K562 (cell line): Measurements from ENCODE around the gene USHBP1. TPM values are rescaled to one million over a fixed set of nuclear protein-coding genes. Genes with fewer than 3 reads are reported as not detected.
A peak's percentile ranks its signal among the peaks of the same experiment; 100 is the strongest.

Experiments
- ATAC-seq: fragments of 200-7000 bp; cut with Tn5 transposase; 3 replicates; pipeline ENCODE4 v1.9.1; 2020; ENCODE audit warnings: moderate library complexity
- BruUV-seq: library from RNA; stranded (reverse); fragments of 400-500 nt; replicated peaks from 2 replicates; lab custom pipeline; 2021; lab: Mats Ljungman, UMichigan
- CTCF ChIA-PET: fragments of 300-600 bp; formaldehyde crosslinking; extraction: SDS; loops from one replicate; lab custom pipeline; 2021; ENCODE audit warnings: low intra/inter-chr PET ratio; lab: Yijun Ruan, JAX
- POLR2A ChIA-PET: fragments of 300-600, 350-650 bp; sonication (Branson Sonifier 250); formaldehyde crosslinking; extraction: SDS; loops from one replicate; lab custom pipeline; 2021; ENCODE audit warnings: antibody characterized with exemption, inconsistent platforms; lab: Yijun Ruan, JAX
- DNase-seq, 4 experiments: peaks; one replicate each; pipeline versions ENCODE4 v3.0.0 to v3.0.0-alpha.2; 2011 to 2018; ENCODE audit warnings: low spot score in 3 of 4, mixed read lengths in 3 of 4; ENCODE audit errors: extremely low read depth in 1 of 4
- FAIRE-seq: peaks from 2 replicates; lab custom pipeline; 2011; peaks lifted over from hg19 to GRCh38; lab: Jason Lieb, UNC
- H2AFZ ChIP-seq: 2 replicates; pipeline ENCODE4 v1.6.0; 2011; ENCODE audit warnings: low read depth, low read length, control low read depth, inconsistent platforms
- H3K27ac ChIP-seq: fragments of 200-600 bp; 3 replicates; pipeline ENCODE4 v1.8.0; 2011; ENCODE audit warnings: low read depth, mild to moderate bottlenecking, control low read depth, inconsistent platforms, low read length, moderate library complexity, mixed read lengths; ENCODE audit errors: extremely low read depth
- H3K27me3 ChIP-seq, 2 experiments: fragments of 300-600 bp in 1 of 2; 2 replicates in 1 of 2; 3 replicates in 1 of 2; pipeline versions ENCODE4 v1.6.0 to v1.8.0; 2011; ENCODE audit warnings: inconsistent platforms in 2 of 2, low read length in 2 of 2, mild to moderate bottlenecking in 1 of 2, mixed read lengths in 1 of 2, moderate library complexity in 1 of 2; ENCODE audit not compliant: control insufficient read depth in 2 of 2, insufficient read depth in 2 of 2
- H3K36me3 ChIP-seq: fragments of 300-600 bp; 3 replicates; pipeline ENCODE4 v1.8.0; 2011; ENCODE audit warnings: mild to moderate bottlenecking, low read length, inconsistent platforms; ENCODE audit not compliant: control insufficient read depth, insufficient read depth
- H3K4me1 ChIP-seq, 2 experiments: fragments of 200-600 bp in 1 of 2; replicated peaks in 1 of 2; 2 replicates in 1 of 2; 3 replicates in 1 of 2; pipeline versions ENCODE4 v1.5.1 to v1.8.0; 2011; ENCODE audit warnings: inconsistent platforms in 2 of 2, low read length in 2 of 2, mild to moderate bottlenecking in 1 of 2, mixed read lengths in 1 of 2, moderate library complexity in 1 of 2; ENCODE audit not compliant: control insufficient read depth in 2 of 2, insufficient read depth in 2 of 2
- H3K4me2 ChIP-seq: 2 replicates; pipeline ENCODE4 v1.6.1; 2011; ENCODE audit warnings: low read length, control low read depth, inconsistent platforms, mixed read lengths; ENCODE audit not compliant: insufficient read depth
- H3K4me3 ChIP-seq: fragments of 200-600 bp; sonication (generic), shearing (Covaris generic); 2 replicates; pipeline ENCODE4 v1.5.1; 2016; ENCODE audit warnings: control low read depth, inconsistent platforms
- H3K79me2 ChIP-seq: fragments of 200-600 bp; 3 replicates; pipeline ENCODE4 v1.8.0; 2011; ENCODE audit warnings: low read length, inconsistent platforms; ENCODE audit not compliant: control insufficient read depth, insufficient read depth
- H3K9ac ChIP-seq, 2 experiments: 2 replicates each; pipeline versions ENCODE4 v1.6.0 to v1.6.1; 2011; ENCODE audit warnings: low read depth in 2 of 2, low read length in 2 of 2, control low read depth in 1 of 2, inconsistent platforms in 1 of 2, mild to moderate bottlenecking in 1 of 2, mixed read lengths in 1 of 2; ENCODE audit not compliant: insufficient read depth in 1 of 2
- H3K9me1 ChIP-seq: one replicate; pipeline ENCODE4 v1.6.0; 2011; ENCODE audit warnings: inconsistent platforms, mild to moderate bottlenecking, low read length, moderate library complexity; ENCODE audit not compliant: control insufficient read depth, insufficient read depth
- H3K9me3 ChIP-seq: replicated peaks from 2 replicates; pipeline ENCODE4 v1.5.1; 2011; ENCODE audit warnings: low read depth, low read length, inconsistent platforms; ENCODE audit not compliant: control insufficient read depth, insufficient read depth
- H4K20me1 ChIP-seq: replicated peaks from 2 replicates; pipeline ENCODE4 v1.6.1; 2011; ENCODE audit warnings: low read length, inconsistent platforms, mixed read lengths; ENCODE audit not compliant: control insufficient read depth, insufficient read depth
- BRCA1 ChIP-seq, 2 experiments: fragments of 450-650 bp in 1 of 2; sonication (generic) in 1 of 2; formaldehyde crosslinking in 1 of 2; IDR thresholded peaks; 2 replicates each; pipeline versions ENCODE4 v1.5.0 to v1.6.1; 2017 to 2020; ENCODE audit warnings: mild to moderate bottlenecking in 1 of 2, missing genetic modification reagents in 1 of 2
- CREB1 ChIP-seq, 2 experiments: sonication (generic) in 1 of 2; formaldehyde crosslinking in 1 of 2; IDR thresholded peaks; 2 replicates each; pipeline versions ENCODE4 v1.6.1 to v1.8.0; 2012 to 2022; ENCODE audit warnings: inconsistent platforms in 1 of 2, mild to moderate bottlenecking in 1 of 2, missing genetic modification reagents in 1 of 2, moderate library complexity in 1 of 2
- E2F6 ChIP-seq, 2 experiments: IDR thresholded peaks; 2 replicates each; pipeline ENCODE4 v1.6.1; 2011; ENCODE audit warnings: borderline replicate concordance in 1 of 2, control low read depth in 1 of 2, low read depth in 1 of 2, low read length in 1 of 2, mild to moderate bottlenecking in 1 of 2, mixed read lengths in 1 of 2, moderate library complexity in 1 of 2; ENCODE audit not compliant: insufficient read depth in 1 of 2, insufficient read length in 1 of 2, poor library complexity in 1 of 2, severe bottlenecking in 1 of 2; ENCODE audit errors: extremely low read depth in 1 of 2
- EP400 ChIP-seq: fragments of 450-650 bp; IDR thresholded peaks from 2 replicates; pipeline ENCODE4 v1.6.1; 2017; ENCODE audit warnings: antibody characterized with exemption, mild to moderate bottlenecking, moderate library complexity
- HCFC1 ChIP-seq: IDR thresholded peaks from 2 replicates; pipeline ENCODE4 v1.6.1; 2012; ENCODE audit warnings: low read depth, low read length, improper control_type of control experiment
- JUND ChIP-seq, 2 experiments: IDR thresholded peaks; 2 replicates in 1 of 2; 3 replicates in 1 of 2; pipeline ENCODE4 v1.6.1; 2011; ENCODE audit warnings: borderline replicate concordance in 2 of 2, low read depth in 2 of 2, low read length in 2 of 2, improper control_type of control experiment in 1 of 2, missing biosample characterization in 1 of 2, missing genetic modification characterization in 1 of 2, missing genetic modification reagents in 1 of 2
- MYC ChIP-seq, 2 experiments: fragments of 250-450 bp in 1 of 2; sonication (Bioruptor Pico) in 1 of 2; IDR thresholded peaks; 2 replicates each; pipeline versions ENCODE4 v1.5.1 to v1.6.1; 2012 to 2021; ENCODE audit warnings: low read depth in 2 of 2, borderline replicate concordance in 1 of 2, improper control_type of control experiment in 1 of 2, low read length in 1 of 2, mild to moderate bottlenecking in 1 of 2, moderate library complexity in 1 of 2
- RAD21 ChIP-seq, 2 experiments: fragments of 250-450 bp in 1 of 2; fragments of 450-650 bp in 1 of 2; sonication (Bioruptor Pico) in 1 of 2; formaldehyde crosslinking in 1 of 2; IDR thresholded peaks in 1 of 2; conservative IDR thresholded peaks in 1 of 2; 2 replicates each; pipeline versions ENCODE4 v1.4.0 to v1.8.0; 2020 to 2022; ENCODE audit warnings: mild to moderate bottlenecking in 2 of 2, moderate library complexity in 1 of 2
- RBBP5 ChIP-seq: fragments of 200-600 bp; sonication (generic); IDR thresholded peaks from 2 replicates; pipeline ENCODE4 v1.6.1; 2012; ENCODE audit warnings: borderline replicate concordance, mild to moderate bottlenecking, low read length, control low read depth, inconsistent platforms; ENCODE audit not compliant: insufficient read depth, poor library complexity, severe bottlenecking
- RFX5 ChIP-seq: IDR thresholded peaks from 2 replicates; pipeline ENCODE4 v1.6.1; 2011; ENCODE audit warnings: low read depth, mild to moderate bottlenecking, improper control_type of control experiment, low read length
- SIN3A ChIP-seq, 2 experiments: fragments of 150-350 bp in 1 of 2; IDR thresholded peaks; 2 replicates each; pipeline ENCODE4 v1.6.1; 2011 to 2016; ENCODE audit warnings: borderline replicate concordance in 2 of 2, low read depth in 2 of 2, low read length in 2 of 2, mild to moderate bottlenecking in 2 of 2, moderate library complexity in 2 of 2; ENCODE audit not compliant: control insufficient read depth in 1 of 2
- TEAD4 ChIP-seq, 2 experiments: sonication (generic) in 1 of 2; formaldehyde crosslinking in 1 of 2; IDR thresholded peaks; 2 replicates each; pipeline versions ENCODE4 v1.6.1 to v1.8.0; 2012 to 2022; ENCODE audit warnings: borderline replicate concordance in 1 of 2, inconsistent platforms in 1 of 2, low read length in 1 of 2, mild to moderate bottlenecking in 1 of 2, missing genetic modification reagents in 1 of 2
- ZBTB7A ChIP-seq: IDR thresholded peaks from 2 replicates; pipeline ENCODE4 v1.6.1; 2011; ENCODE audit warnings: low read depth, mild to moderate bottlenecking, low read length, moderate library complexity, borderline replicate concordance; ENCODE audit not compliant: control insufficient read depth
- ZNF232 ChIP-seq: sonication (generic); formaldehyde crosslinking; IDR thresholded peaks from 2 replicates; pipeline ENCODE4 v1.8.0; 2022; ENCODE audit warnings: mild to moderate bottlenecking, missing genetic modification reagents
- ZNF431 ChIP-seq: sonication (generic); formaldehyde crosslinking; IDR thresholded peaks from 2 replicates; pipeline ENCODE4 v1.8.0; 2022; ENCODE audit warnings: mild to moderate bottlenecking, missing genetic modification reagents
- WGBS: fragments of 100-300 bp; shearing (Covaris generic); methylation state at CpG from one replicate; pipeline ENCODE4 v1.1.6; 2016; ENCODE audit warnings: low coverage, mixed read lengths; ENCODE audit not compliant: insufficient coverage; ENCODE audit errors: missing lambda C conversion rate; 5-methylcytosine and 5-hydroxymethylcytosine counted together
- in situ Hi-C: fragments of 300-500 bp; cut with MboI; formaldehyde crosslinking; loops from 4 replicates; pipeline ENCODE4 v1.15.0; 2018; ENCODE audit warnings: inconsistent platforms, mixed read lengths
- intact Hi-C: fragments of 100-400 bp; cut with micrococcal nuclease; formaldehyde crosslinking; loops from 2 replicates; pipeline ENCODE4 v1.14.2; 2022
- polyA plus RNA-seq, 8 experiments: library from polyadenylated mRNA; depleted of rRNA in 4 of 8; stranded (reverse) in 5 of 8; unstranded in 3 of 8; fragments of >200 nt; fragmentation: Nextera tagmentation in 2 of 8; fragmentation: Illumina TruSeq in 1 of 8; extraction: Ambion mirVana in 2 of 8; extraction: Trizol in 1 of 8; gene quantifications; 2 replicates each; pipeline versions ENCODE4 v1.2.1 to v1.2.3, GENCODE V29; 2011 to 2014; ENCODE audit warnings: inconsistent platforms in 1 of 8, missing spikeins in 1 of 8
- total RNA-seq, 7 experiments: library from RNA; depleted of rRNA in 6 of 7; stranded (reverse); fragments of >200 nt in 6 of 7; fragmentation: Illumina TruSeq in 2 of 7; extraction: Trizol in 2 of 7; gene quantifications; 2 replicates each; pipeline versions ENCODE4 v1.2.1 to v1.2.3, GENCODE V29; 2011 to 2021; ENCODE audit warnings: low replicate concordance in 1 of 7

Gene USHBP1
- total and polyA plus RNA-seq, 9 of the 15 experiments (the other 6 are each of a cell fraction or from before 2014, with no cell fraction given): 0.03 to 0.10 (median 0.05) TPM; not detected in 5

GRCh38 chr19:17309965-17310461 lies 45.5 kb upstream of the USHBP1 start:
- H3K27me3 ChIP-seq: no peaks in the 10 kb centered on the region
- peak overlapping the region; percentile 76 for H3K27ac ChIP-seq
- ATAC-seq: no peak
- peak overlapping the region; percentile 67 for H2AFZ ChIP-seq
- H3K9ac ChIP-seq: peak overlapping the region; percentile 86 to 95
- WGBS: 2% methylated on average over 21 of the region's 23 CpGs
- intact Hi-C loops: loop anchor here (1.0 to 2.0 kb wide), 2 partner anchors 24 to 49 kb away; partner anchors contain the start of gene ANO8
- H3K4me2 ChIP-seq: peak overlapping the region; percentile 90
- no peaks in the 10 kb centered on the region for H3K9me3 ChIP-seq
- BruUV-seq: no TSS peak
- 0 out of 2 replicates have a peak, but pooled peaks cover 5% of the 10 kb centered on the region for H4K20me1 ChIP-seq
- peaks cover 41% of the 10 kb centered on the region for H3K36me3 ChIP-seq
- H3K9me1 ChIP-seq: no peaks in the 10 kb centered on the region
- POLR2A ChIA-PET: interaction anchor here (0.7 to 7.7 kb wide), 4 partner anchors 15 to 67 kb away, joined by 3 to 78 read pairs (median 4); partner anchors contain the start of gene ANO8
- CTCF ChIA-PET: no interaction called here
- FAIRE-seq: peak; percentile 83
- in situ Hi-C loops: no loop called here
- peak overlapping the region; percentile 94 for H3K4me3 ChIP-seq
- DNase-seq: peak in 1 of 4 experiments; percentile 37
- peaks cover 64% of the 10 kb centered on the region for H3K79me2 ChIP-seq
- peaks cover 18 to 61% of the 10 kb centered on the region in 2 experiments; a peak in 4 of 5 replicates for H3K4me1 ChIP-seq
- TF ChIP-seq EP400: 0 out of 2 replicates have a peak, but pooled peaks have one; percentile 27
- no peak for TF ChIP-seq TEAD4 (IDR thresholded peaks at IDR 0.05; ENCODE audit: low read length)
- no peak for TF ChIP-seq TEAD4 (CRISPR knock-in tag; IDR thresholded peaks at IDR 0.05; ENCODE audit: borderline replicate concordance)
- TF ChIP-seq SIN3A (IDR thresholded peaks at IDR 0.05; ENCODE audit: borderline replicate concordance in 2 of 2, control insufficient read depth in 1 of 2, low read depth in 2 of 2, low read length in 2 of 2): peak in 1 of 2 experiments; percentile 29; a peak in 1 of 4 replicates
- TF ChIP-seq RBBP5: peak; percentile 5
- peak; percentile 69; the same call in 1 of the 2 replicates for TF ChIP-seq CREB1 (IDR thresholded peaks at IDR 0.05)
- no peak for TF ChIP-seq CREB1 (CRISPR knock-in tag; IDR thresholded peaks at IDR 0.05)
- TF ChIP-seq BRCA1 (IDR thresholded peaks at IDR 0.05): no peak
- TF ChIP-seq BRCA1 (CRISPR knock-in tag; IDR thresholded peaks at IDR 0.05): no peak
- no peak for TF ChIP-seq E2F6 (IDR thresholded peaks at IDR 0.05; ENCODE audit: borderline replicate concordance in 1 of 2, extremely low read depth in 1 of 2, insufficient read depth in 1 of 2, insufficient read length in 1 of 2, low read depth in 1 of 2, low read length in 1 of 2, poor library complexity in 1 of 2, severe bottlenecking in 1 of 2)
- peak; percentile 32 for TF ChIP-seq HCFC1
- TF ChIP-seq RAD21 (CRISPR knock-in tag; conservative IDR thresholded peaks at IDR 0.05 in 1 of 2, IDR thresholded peaks at IDR 0.05 in 1 of 2): no peak
- TF ChIP-seq ZBTB7A: peak; percentile 92; the same call in 1 of the 2 replicates
- no peak for TF ChIP-seq MYC (IDR thresholded peaks at IDR 0.05; ENCODE audit: low read depth, low read length)
- TF ChIP-seq MYC (CRISPR knock-in tag; IDR thresholded peaks at IDR 0.05; ENCODE audit: borderline replicate concordance, low read depth): no peak; the same call in 1 of the 2 replicates
- TF ChIP-seq ZNF232 (CRISPR knock-in tag): 0 out of 2 replicates have a peak, but pooled peaks have one; percentile 31
- no peak for TF ChIP-seq JUND (IDR thresholded peaks at IDR 0.05; ENCODE audit: borderline replicate concordance, low read depth, low read length)
- TF ChIP-seq JUND (tag; IDR thresholded peaks at IDR 0.05; ENCODE audit: borderline replicate concordance, low read depth, low read length): no peak
- no peak for TF ChIP-seq RFX5
- no peak for TF ChIP-seq ZNF431 (CRISPR knock-in tag)
